A673 (cell line): ENCODE data around the gene CLN6.
"Not testable (repeated sequence)": the region's sequence is repeated elsewhere in the genome, so short reads cannot be mapped to it uniquely, and the experiment has no call there.

Experiments
- EZH2 ChIP-seq: fragments of 200-600 bp; sonication (generic); IDR thresholded peaks from 2 replicates; pipeline ENCODE4 v1.6.1; 2017; ENCODE audit warnings: borderline replicate concordance, low read depth, mild to moderate bottlenecking, mixed read lengths, antibody characterized with exemption, low read length; ENCODE audit not compliant: poor library complexity, severe bottlenecking
- TF ChIP-seq, protein P1 (sequence below): fragments of 300-800, 200-600 bp; sonication (generic); conservative IDR thresholded peaks from 2 replicates; pipeline ENCODE4 v1.5.1; 2017; ENCODE audit warnings: low read depth, mild to moderate bottlenecking, antibody characterized with exemption, low read length, moderate library complexity, mixed read lengths

DNA sequence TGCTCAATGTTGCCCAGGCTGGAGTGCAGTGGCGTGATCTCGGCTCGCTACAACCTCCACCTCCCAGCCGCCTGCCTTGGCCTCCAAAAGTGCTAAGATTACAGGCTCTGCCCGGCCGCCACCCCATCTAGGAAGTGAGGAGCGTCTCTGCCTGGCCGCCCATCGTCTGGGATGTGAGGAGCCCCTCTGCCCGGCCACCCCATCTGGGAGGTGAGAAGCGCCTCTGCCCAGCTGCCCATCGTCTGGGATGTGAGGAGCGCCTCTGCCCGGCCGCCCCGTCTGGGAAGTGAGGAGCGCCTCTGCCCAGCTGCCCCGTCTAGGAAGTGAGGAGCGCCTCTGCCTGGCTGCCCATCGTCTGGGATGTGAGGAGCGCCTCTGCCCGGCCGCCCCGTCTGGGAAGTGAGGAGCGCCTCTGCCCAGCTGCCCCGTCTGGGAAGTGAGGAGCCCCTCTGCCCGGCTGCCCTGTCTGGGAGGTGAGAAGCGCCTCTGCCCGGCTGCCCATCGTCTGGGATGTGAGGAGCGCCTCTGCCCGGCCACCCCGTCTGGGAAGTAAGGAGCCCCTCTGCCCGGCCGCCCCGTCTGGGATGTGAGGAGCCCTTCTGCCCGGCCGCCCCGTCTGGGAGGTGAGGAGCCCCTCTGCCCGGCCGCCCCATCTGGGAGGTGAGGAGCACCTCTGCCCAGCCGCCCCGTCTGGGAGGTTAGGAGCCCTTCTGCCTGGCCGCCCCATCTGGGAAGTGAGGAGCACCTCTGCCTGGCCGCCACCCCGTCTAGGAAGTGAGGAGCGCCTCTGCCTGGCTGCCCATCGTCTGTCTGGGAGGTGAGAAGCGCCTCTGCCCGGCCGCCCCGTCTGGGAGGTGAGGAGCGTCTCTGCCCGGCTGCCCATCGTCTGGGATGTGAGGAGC lies 7.7 kb downstream of the CLN6 start:
- not testable (repeated sequence) for TF ChIP-seq EZH2
- TF ChIP-seq, protein P1, sequence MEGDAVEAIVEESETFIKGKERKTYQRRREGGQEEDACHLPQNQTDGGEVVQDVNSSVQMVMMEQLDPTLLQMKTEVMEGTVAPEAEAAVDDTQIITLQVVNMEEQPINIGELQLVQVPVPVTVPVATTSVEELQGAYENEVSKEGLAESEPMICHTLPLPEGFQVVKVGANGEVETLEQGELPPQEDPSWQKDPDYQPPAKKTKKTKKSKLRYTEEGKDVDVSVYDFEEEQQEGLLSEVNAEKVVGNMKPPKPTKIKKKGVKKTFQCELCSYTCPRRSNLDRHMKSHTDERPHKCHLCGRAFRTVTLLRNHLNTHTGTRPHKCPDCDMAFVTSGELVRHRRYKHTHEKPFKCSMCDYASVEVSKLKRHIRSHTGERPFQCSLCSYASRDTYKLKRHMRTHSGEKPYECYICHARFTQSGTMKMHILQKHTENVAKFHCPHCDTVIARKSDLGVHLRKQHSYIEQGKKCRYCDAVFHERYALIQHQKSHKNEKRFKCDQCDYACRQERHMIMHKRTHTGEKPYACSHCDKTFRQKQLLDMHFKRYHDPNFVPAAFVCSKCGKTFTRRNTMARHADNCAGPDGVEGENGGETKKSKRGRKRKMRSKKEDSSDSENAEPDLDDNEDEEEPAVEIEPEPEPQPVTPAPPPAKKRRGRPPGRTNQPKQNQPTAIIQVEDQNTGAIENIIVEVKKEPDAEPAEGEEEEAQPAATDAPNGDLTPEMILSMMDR = not testable (repeated sequence)
